K562 (cell line): ENCODE results near the gene GJA9. TPM values are rescaled to one million over a fixed set of nuclear protein-coding genes. Genes with fewer than 3 reads are reported as not detected.

Experiments
- ATF1 ChIP-seq, 2 experiments: fragments of 450-650 bp in 1 of 2; IDR thresholded peaks; 2 replicates each; pipeline ENCODE4 v1.6.1; 2016; ENCODE audit warnings: missing compliant biosample characterization in 1 of 2, missing genetic modification characterization in 1 of 2
- FOXK1 ChIP-seq: sonication (generic); formaldehyde crosslinking; IDR thresholded peaks from 2 replicates; pipeline ENCODE4 v1.8.0; 2022; ENCODE audit warnings: missing genetic modification reagents, mild to moderate bottlenecking, borderline replicate concordance
- HMBOX1 ChIP-seq: sonication (generic); IDR thresholded peaks from 2 replicates; pipeline ENCODE4 v1.6.1; 2016
- NFYB ChIP-seq: IDR thresholded peaks from 2 replicates; pipeline ENCODE4 v1.6.1; 2011; ENCODE audit warnings: mild to moderate bottlenecking, moderate library complexity; ENCODE audit not compliant: insufficient read length; ENCODE audit errors: extremely low read depth
- POLR2H ChIP-seq: IDR thresholded peaks from 2 replicates; pipeline ENCODE4 v1.6.1; 2016; ENCODE audit warnings: missing genetic modification characterization, low read depth, mild to moderate bottlenecking, control low read depth, missing compliant biosample characterization, moderate library complexity
- RBM22 ChIP-seq: fragments of 200-400 bp; formaldehyde crosslinking; IDR thresholded peaks from 2 replicates; pipeline ENCODE4 v1.6.1; 2018; ENCODE audit warnings: low read length, low read depth; ENCODE audit not compliant: poor library complexity, severe bottlenecking
- RREB1 ChIP-seq: fragments of 250-450 bp; sonication (Bioruptor Pico); IDR thresholded peaks from 2 replicates; pipeline ENCODE4 v1.4.0; 2020
- ZHX1 ChIP-seq: fragments of 150-350 bp; conservative IDR thresholded peaks from 2 replicates; pipeline ENCODE4 v1.6.1; 2014; ENCODE audit warnings: low read length
- ZNF134 ChIP-seq: fragments of 250-450 bp; sonication (Bioruptor Pico); conservative IDR thresholded peaks from 2 replicates; pipeline ENCODE4 v1.4.0; 2020
- ZNF253 ChIP-seq: fragments of 250-450 bp; sonication (Bioruptor Pico); conservative IDR thresholded peaks from 2 replicates; pipeline ENCODE4 v1.6.1; 2021; ENCODE audit warnings: mild to moderate bottlenecking
- ZNF311 ChIP-seq: fragments of 250-450 bp; sonication (Bioruptor Pico); IDR thresholded peaks from 2 replicates; pipeline ENCODE4 v1.4.0; 2020; ENCODE audit warnings: mild to moderate bottlenecking, moderate library complexity
- polyA plus RNA-seq, 8 experiments: library from polyadenylated mRNA; depleted of rRNA in 4 of 8; stranded (reverse) in 5 of 8; unstranded in 3 of 8; fragments of >200 nt; fragmentation: Nextera tagmentation in 2 of 8; fragmentation: Illumina TruSeq in 1 of 8; extraction: Ambion mirVana in 2 of 8; extraction: Trizol in 1 of 8; gene quantifications; 2 replicates each; pipeline versions ENCODE4 v1.2.1 to v1.2.3, GENCODE V29; 2011 to 2014; ENCODE audit warnings: inconsistent platforms in 1 of 8, missing spikeins in 1 of 8
- total RNA-seq, 7 experiments: library from RNA; depleted of rRNA in 6 of 7; stranded (reverse); fragments of >200 nt in 6 of 7; fragmentation: Illumina TruSeq in 2 of 7; extraction: Trizol in 2 of 7; gene quantifications; 2 replicates each; pipeline versions ENCODE4 v1.2.1 to v1.2.3, GENCODE V29; 2011 to 2021; ENCODE audit warnings: low replicate concordance in 1 of 7
- TF ChIP-seq, protein P1 (sequence below): sonication (generic); formaldehyde crosslinking; IDR thresholded peaks from 2 replicates; pipeline ENCODE4 v1.9.0; 2022; ENCODE audit warnings: mild to moderate bottlenecking, missing genetic modification reagents
- TF ChIP-seq, protein P2 (sequence below), 2 experiments: fragments of 200-800 bp in 1 of 2; sonication (Bioruptor generic) in 1 of 2; sonication (generic) in 1 of 2; formaldehyde crosslinking in 1 of 2; IDR thresholded peaks in 1 of 2; conservative IDR thresholded peaks in 1 of 2; 2 replicates each; pipeline versions ENCODE4 v1.5.0 to v1.6.1; 2016 to 2020; ENCODE audit warnings: missing compliant biosample characterization in 1 of 2, missing genetic modification characterization in 1 of 2, missing genetic modification reagents in 1 of 2

Gene GJA9
- total and polyA plus RNA-seq, 9 of the 15 experiments (the other 6 are each of a cell fraction or from before 2014, with no cell fraction given) = not detected

GRCh38 chr1:38831731-38832369 is 49.5 kb downstream of the GJA9 start (continued):
- TF ChIP-seq ZHX1 (no peak), ZNF253 (CRISPR knock-in tag) (no peak), RREB1 (CRISPR knock-in tag) (no peak), ZNF134 (CRISPR knock-in tag) (no peak), POLR2H (tag) (no peak), ATF1 (CRISPR knock-in tag; IDR thresholded peaks at IDR 0.05) (no peak), ATF1 (tag; IDR thresholded peaks at IDR 0.05) (no peak), ZNF311 (CRISPR knock-in tag) (no peak), RBM22 (no peak), FOXK1 (CRISPR knock-in tag) (0 out of 2 replicates have a peak, but pooled peaks have one; percentile 25), HMBOX1 (peak; percentile 80), NFYB (no peak)
- TF ChIP-seq, protein P1, sequence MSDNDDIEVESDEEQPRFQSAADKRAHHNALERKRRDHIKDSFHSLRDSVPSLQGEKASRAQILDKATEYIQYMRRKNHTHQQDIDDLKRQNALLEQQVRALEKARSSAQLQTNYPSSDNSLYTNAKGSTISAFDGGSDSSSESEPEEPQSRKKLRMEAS (CRISPR knock-in tag) = no peak
- TF ChIP-seq, protein P2, sequence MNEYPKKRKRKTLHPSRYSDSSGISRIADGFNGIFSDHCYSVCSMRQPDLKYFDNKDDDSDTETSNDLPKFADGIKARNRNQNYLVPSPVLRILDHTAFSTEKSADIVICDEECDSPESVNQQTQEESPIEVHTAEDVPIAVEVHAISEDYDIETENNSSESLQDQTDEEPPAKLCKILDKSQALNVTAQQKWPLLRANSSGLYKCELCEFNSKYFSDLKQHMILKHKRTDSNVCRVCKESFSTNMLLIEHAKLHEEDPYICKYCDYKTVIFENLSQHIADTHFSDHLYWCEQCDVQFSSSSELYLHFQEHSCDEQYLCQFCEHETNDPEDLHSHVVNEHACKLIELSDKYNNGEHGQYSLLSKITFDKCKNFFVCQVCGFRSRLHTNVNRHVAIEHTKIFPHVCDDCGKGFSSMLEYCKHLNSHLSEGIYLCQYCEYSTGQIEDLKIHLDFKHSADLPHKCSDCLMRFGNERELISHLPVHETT (CRISPR knock-in tag; conservative IDR thresholded peaks at IDR 0.05 in 1 of 2, IDR thresholded peaks at IDR 0.05 in 1 of 2) = 0 out of 4 replicates have a peak, but pooled peaks of 1 of the 2 experiments have one; percentile 35
